ENCODE results near the gene HSPA1A. TPM values are rescaled to one million over a fixed set of nuclear protein-coding genes. Genes with fewer than 3 reads are reported as not detected.
"Not testable (repeated sequence)": the region's sequence is repeated elsewhere in the genome, so short reads cannot be mapped to it uniquely, and the experiment has no call there.

HSPA1A gene
- total RNA-seq, 2 donors from 2014 or later, result 230 to 440 TPM

GRCh38 chr6:31857774-31858173 is 42.4 kb downstream of the HSPA1A start:
- H3K9me3 ChIP-seq; H3K27ac ChIP-seq; DNase-seq (ENCODE audit: low spot score); H3K27me3 ChIP-seq (replicated peaks; ENCODE audit: insufficient read depth); H3K4me3 ChIP-seq; H3K4me1 ChIP-seq (replicated peaks); H3K36me3 ChIP-seq; intact Hi-C loops (cut with DNase I): not testable (repeated sequence)
- WGBS, result 89% methylated on average over 8 of the region's 8 CpGs

- 89% methylated on average over 8 of the region's 8 CpGs for WGBS
- Histone ChIP-seq H3K36me3 (no peaks in the 10 kb centered on the region), H3K27me3 (replicated peaks; ENCODE audit: insufficient read depth) (no peaks in the 10 kb centered on the region), H3K9me3 (no peaks in the 10 kb centered on the region), H3K4me3 (no peak overlapping the region), H3K27ac (no peak overlapping the region), H3K4me1 (replicated peaks) (peaks cover 3% of the 10 kb centered on the region)
- no peak for DNase-seq (ENCODE audit: low spot score)
- TF ChIP-seq POLR2A (IDR thresholded peaks at IDR 0.05) (no peak), CTCF (IDR thresholded peaks at IDR 0.05) (no peak), POLR2AphosphoS5 (IDR thresholded peaks at IDR 0.05) (no peak)
- intact Hi-C loops (cut with DNase I), result no loop called here
Measured at GRCh38 chr6:31858707-31859106, 43.4 kb downstream of the HSPA1A start.

- peaks cover 7% of the 10 kb centered on the region for H3K4me1 ChIP-seq (replicated peaks)
- H3K9me3 ChIP-seq, result no peaks in the 10 kb centered on the region
- intact Hi-C loops (cut with DNase I), result no loop called here
- H3K36me3 ChIP-seq, result no peaks in the 10 kb centered on the region
- H3K27ac ChIP-seq, result no peak overlapping the region
- H3K4me3 ChIP-seq, result no peak overlapping the region
- no peaks in the 10 kb centered on the region for H3K27me3 ChIP-seq (replicated peaks; ENCODE audit: insufficient read depth)
- no peak for TF ChIP-seq POLR2A (IDR thresholded peaks at IDR 0.05)
- TF ChIP-seq POLR2AphosphoS5 (IDR thresholded peaks at IDR 0.05), result no peak
- no peak for TF ChIP-seq CTCF (IDR thresholded peaks at IDR 0.05)
- DNase-seq (ENCODE audit: low spot score), result no peak
- 90% methylated on average over 11 of the region's 11 CpGs for WGBS
Measured at GRCh38 chr6:31859923-31860322, 44.6 kb downstream of the HSPA1A start.

DNA sequence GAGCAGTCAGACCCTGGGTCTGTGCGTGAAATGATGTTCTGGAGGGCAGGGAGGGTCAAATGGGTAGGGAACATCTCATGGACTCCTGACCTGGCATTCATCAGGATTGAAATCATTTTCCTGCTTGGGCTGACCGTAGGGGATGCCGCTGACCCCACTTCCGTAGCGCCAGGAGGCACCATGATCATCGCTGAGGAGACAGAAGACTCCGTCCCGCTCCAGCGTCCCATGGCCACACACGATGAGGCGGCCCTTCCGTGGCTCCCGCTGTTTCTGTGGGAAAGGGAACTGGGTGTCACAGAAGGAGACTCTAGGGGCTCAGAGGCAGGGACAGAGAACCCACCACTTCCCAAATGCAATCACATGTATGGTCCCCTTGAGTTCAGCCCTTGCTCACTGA is 45.0 kb downstream of the HSPA1A start:
- Histone ChIP-seq H3K27ac (no peak overlapping the region), H3K4me3 (no peak overlapping the region), H3K36me3 (no peaks in the 10 kb centered on the region), H3K9me3 (no peaks in the 10 kb centered on the region), H3K4me1 (replicated peaks) (peaks cover 7% of the 10 kb centered on the region), H3K27me3 (replicated peaks; ENCODE audit: insufficient read depth) (no peaks in the 10 kb centered on the region)
- intact Hi-C loops (cut with DNase I), result no loop called here
- no peak for DNase-seq (ENCODE audit: low spot score)
- 95% methylated on average over 13 of the region's 13 CpGs for WGBS
- no peak for TF ChIP-seq POLR2AphosphoS5 (IDR thresholded peaks at IDR 0.05)
- TF ChIP-seq CTCF (IDR thresholded peaks at IDR 0.05), result no peak
- TF ChIP-seq POLR2A (IDR thresholded peaks at IDR 0.05), result no peak

DNA sequence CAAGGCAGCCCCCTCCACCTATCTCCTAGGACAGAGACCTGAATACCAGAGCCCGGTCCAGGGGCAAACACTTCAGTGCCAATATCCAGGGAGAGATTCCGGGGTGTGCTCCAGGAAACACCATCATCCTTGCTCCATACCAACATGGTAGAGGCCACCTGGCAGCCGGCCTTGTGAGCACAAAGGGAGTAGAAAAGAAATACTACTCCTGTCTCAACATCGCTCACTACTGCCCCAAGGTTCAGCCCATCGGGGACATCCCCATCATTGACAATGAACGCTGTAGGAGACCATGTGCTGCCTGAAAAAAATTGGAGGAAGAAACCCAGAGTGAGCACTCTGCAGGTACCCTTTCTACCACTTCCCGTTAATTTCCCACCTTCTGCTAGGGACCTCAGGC is 45.8 kb downstream of the HSPA1A start:
- intact Hi-C loops (cut with DNase I), result no loop called here
- no peaks in the 10 kb centered on the region for H3K36me3 ChIP-seq
- H3K27ac ChIP-seq, result peak overlapping the region in 1 of 2 donors; percentile 97
- H3K4me1 ChIP-seq (replicated peaks), result peaks cover 7% of the 10 kb centered on the region
- H3K27me3 ChIP-seq (replicated peaks; ENCODE audit: insufficient read depth), result no peaks in the 10 kb centered on the region
- TF ChIP-seq CTCF (IDR thresholded peaks at IDR 0.05), result no peak
- TF ChIP-seq POLR2A (IDR thresholded peaks at IDR 0.05), result no peak
- no peak for TF ChIP-seq POLR2AphosphoS5 (IDR thresholded peaks at IDR 0.05)
- 91% methylated on average over 7 of the region's 7 CpGs for WGBS
- no peaks in the 10 kb centered on the region for H3K9me3 ChIP-seq
- H3K4me3 ChIP-seq, result no peak overlapping the region
- DNase-seq (ENCODE audit: low spot score), result no peak

All from prostate gland (tissue), 2 donors.